Uterus (tissue), 2 donors: Measurements from ENCODE around the gene BLTP1.

Experiments used
- POLR2A ChIP-seq, 2 donors: fragments of 450-650 bp; IDR thresholded peaks; one replicate each; pipeline ENCODE4 v1.6.1; 2016; ENCODE audit warnings: antibody characterized with exemption in 2 of 2, mild to moderate bottlenecking in 1 of 2, moderate library complexity in 1 of 2
- TF ChIP-seq, protein P1 (sequence below), 4 experiments: fragments of 200-600 bp in 2 of 4; fragments of 450-650 bp in 2 of 4; sonication (generic) in 2 of 4; IDR thresholded peaks; one replicate each; pipeline ENCODE4 v1.5.1; 2016 to 2019; ENCODE audit warnings: antibody characterized with exemption in 4 of 4, mild to moderate bottlenecking in 2 of 4, moderate library complexity in 1 of 4

DNA sequence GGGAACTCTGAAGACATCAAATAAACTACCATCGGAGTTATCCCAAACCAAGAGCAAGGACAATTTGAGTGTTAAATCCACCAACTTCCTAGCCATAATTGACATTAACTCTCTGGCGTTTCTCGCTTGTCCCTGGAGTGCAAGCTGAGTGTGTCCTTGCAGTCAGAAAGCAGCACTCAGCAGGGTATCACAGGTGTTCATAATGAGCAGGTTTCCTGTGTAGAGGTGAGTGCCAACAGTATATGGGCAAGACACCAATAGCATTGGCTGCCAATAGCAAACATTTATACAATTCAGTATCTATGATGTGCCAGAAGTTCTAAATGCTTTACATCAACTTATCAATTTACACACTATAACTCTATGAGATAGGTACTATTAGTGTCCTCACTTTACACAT is 11.2 kb downstream of the BLTP1 start:
- TF ChIP-seq, protein P1, sequence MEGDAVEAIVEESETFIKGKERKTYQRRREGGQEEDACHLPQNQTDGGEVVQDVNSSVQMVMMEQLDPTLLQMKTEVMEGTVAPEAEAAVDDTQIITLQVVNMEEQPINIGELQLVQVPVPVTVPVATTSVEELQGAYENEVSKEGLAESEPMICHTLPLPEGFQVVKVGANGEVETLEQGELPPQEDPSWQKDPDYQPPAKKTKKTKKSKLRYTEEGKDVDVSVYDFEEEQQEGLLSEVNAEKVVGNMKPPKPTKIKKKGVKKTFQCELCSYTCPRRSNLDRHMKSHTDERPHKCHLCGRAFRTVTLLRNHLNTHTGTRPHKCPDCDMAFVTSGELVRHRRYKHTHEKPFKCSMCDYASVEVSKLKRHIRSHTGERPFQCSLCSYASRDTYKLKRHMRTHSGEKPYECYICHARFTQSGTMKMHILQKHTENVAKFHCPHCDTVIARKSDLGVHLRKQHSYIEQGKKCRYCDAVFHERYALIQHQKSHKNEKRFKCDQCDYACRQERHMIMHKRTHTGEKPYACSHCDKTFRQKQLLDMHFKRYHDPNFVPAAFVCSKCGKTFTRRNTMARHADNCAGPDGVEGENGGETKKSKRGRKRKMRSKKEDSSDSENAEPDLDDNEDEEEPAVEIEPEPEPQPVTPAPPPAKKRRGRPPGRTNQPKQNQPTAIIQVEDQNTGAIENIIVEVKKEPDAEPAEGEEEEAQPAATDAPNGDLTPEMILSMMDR (IDR thresholded peaks at IDR 0.05): no peak
- TF ChIP-seq POLR2A (IDR thresholded peaks at IDR 0.05): no peak
